HG02943 (cell line): ENCODE measurements around the gene C11orf21.

Source experiments
- ATAC-seq: cut with Tn5 transposase; IDR thresholded peaks from one replicate; pipeline ENCODE4 v1.9.1; 2021; ENCODE audit warnings: mild to moderate bottlenecking, low read depth, moderate library complexity; ENCODE audit not compliant: unreplicated experiment

Gene C11orf21

DNA sequence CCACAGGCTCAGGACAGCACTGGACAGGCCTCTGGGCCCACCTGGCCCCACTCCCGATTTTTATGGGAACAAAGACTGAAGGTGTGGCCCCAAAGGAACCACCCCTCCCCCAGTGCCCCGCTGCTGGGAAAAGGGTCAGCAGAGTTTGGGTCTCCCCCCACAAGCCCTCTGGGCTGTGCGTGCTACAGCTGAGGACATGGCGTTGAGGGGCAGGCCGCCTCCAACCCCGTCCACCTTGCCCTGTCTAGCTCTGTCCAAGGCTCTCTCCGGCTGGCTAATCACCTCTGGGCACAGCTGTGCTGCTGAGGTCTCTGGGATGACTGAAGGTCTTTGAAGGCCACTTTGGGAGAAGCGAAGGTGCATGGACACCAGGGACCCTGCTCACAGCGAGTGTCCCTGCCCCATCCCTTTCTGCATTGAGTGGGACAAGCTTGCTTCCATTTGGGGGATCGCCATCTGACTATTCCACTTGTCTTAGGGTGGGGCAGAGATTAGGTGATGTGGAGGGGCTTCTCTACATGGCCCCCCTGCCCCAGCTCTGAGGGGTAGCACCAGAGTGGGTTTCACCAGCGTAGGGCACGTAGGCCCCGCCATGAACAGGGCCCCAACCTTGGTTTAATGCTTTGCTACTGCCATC is 37.9 kb downstream of the C11orf21 start:
- ATAC-seq = no peak

DNA sequence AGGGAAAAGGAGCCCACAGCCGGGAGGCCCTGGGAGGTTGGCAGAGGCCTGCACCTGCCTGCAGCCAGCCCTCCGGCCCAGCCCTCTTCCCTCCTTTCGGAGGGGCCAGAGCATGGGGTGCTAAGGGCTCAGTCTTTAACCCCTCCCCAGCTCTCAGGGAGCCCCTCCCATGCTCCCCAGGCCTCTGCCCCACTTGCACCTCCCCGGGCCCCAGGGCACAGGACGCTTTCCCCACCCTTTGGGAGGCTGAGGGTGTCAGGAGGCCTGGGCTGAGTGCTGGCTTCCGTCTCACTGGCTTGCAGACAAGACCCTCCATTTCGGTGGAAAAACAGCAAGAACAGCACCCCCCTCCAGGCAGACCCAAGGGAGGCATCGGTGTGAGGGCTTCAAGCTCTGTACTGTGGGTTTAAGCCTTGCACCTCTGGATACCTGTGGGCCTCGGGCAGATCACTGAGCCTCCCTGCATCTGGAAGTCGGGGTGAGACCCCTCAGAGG is 38.6 kb downstream of the C11orf21 start:
- ATAC-seq = no peak

DNA sequence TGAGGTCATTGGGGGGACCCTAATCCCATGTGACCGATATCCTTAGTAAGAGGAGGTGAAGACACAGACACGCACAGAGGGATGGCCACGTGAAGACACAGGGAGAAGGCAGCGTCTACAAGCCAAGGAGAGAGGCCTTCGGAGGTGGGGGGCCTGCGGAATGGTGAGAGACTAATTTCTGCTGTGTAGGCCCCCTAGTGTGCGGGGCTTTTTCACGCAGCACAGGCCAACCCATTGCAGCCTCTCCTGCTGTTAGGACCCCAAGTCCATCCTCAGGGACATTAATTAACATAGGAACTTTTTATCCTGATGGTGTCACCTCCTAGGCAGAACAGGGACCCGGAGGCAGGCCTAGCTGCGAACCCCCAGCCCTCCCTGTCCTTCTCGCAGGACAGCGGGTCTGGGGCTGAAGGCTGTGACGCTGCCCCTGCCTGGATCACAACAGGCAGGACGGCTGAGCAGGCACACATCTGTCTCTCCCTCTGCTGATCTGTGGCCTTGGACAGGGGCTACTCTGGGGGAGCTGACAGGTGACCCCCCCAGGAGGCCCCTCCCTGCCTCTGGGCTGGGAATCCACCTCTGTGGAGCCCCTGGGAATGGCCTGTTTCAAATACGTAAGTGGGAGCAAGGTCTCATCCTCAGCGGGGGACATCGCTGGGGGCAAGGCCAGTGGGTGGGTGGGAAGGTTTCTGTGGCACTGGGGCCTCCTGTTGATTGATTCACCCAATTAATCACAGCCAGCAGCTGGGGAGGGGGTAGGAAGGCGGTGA is 39.2 kb downstream of the C11orf21 start:
- no peak for ATAC-seq

DNA sequence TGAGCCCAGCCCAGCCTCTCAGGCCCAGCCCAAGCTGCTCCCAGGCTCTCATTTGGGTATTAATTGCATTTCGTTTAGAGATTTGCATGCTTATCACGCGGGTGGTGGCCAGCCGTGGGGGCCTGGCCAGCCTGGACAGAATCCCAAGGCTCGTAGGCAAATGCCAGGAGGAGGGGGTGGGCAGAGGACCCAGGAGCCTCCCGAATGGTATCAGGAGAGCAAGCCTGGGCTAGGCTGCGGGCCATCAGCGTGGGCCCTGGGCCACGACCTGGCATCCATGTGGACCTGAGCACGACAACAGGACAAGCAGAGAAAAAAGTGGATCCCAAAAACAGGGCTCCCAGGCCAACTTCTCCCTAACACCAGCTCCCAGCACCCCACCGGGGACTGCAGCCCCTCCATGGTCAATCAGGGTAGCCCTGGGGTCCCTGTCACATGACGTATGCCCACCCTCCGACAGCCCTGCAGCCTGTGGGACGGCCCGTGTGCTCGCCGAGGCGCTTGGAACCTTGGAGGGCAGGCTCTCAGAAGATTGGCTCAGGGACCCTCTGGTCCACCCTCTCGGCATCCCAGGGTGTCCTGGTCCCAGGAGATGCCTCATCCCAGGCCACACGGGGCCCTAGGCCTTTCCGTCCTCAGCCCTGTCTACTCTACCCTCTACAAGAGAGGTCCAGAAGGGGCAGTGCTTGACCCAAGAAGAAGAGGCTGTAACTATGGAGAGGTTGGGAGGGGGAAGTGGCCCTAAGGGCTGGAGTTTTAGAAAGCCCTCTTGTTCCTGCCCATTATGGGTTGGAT is 40.1 kb downstream of the C11orf21 start:
- no peak for ATAC-seq

DNA sequence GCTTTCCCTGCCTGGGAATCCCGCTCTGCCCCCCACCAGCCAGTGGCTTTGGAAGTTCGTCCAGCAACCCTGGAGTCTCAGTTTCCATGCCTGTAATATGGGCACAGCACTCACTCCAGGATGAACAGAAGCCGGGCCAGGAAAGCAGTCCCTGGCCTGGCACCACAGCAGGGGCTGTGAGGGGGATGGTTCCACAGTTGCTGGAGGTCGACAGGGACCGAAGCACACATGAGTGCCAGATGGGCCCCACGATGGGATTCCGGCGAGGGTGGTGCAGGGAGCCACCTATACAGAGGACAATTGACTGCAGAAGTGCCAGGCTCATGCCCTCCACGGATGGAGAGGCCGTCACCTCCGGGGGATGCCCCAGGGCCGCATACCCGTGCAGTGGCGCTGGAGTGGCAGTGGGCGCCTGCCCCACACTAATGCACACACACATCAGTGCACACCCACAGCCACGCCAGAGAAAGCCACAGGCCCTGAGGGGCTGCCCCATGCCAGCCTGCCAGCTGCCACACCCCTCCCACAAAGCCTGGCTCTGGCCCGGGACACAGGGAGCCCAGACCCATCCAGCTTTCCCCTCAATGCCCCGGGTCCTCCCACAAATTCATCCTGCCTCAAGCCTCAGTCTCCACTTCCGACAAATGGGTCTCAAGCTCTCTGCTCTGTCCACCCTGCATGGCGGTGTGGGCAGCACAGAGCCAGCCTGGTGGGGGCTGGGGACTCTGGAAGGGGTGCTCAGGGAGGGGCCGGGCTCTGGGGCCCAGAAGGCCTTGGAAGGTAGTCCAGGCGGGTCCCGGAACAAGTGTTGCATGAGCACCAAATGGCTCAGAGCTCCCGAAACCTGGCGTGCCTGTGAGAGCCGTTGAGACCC is 41.0 kb downstream of the C11orf21 start:
- no peak for ATAC-seq

DNA sequence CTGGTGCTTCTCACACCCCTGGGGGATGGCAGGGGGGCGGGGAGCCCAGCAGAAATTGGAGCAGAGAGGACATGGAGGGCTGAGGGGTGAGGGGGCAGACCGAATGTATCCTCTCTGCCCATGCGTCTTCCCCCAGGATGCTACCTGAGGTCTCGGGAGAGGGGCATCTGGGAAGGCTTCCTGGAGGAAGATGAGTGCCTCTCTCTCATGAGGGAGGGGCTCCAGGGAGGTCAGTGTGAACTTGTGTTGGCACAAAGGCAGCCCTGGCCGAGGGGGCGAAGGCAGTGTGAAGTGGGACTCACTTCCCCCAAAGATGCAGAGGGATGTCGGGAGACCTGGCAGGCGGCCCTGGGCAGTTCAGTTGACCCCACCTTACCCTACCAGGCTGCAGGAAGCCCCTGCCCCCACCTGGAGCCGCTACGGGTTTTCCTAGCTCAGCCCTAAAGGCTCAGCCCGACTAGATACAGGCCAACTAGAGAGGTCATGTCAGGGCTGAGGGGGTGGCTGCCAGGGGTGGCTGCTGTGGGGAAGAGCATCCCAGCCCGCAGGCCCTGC is 41.7 kb downstream of the C11orf21 start:
- no peak for ATAC-seq

DNA sequence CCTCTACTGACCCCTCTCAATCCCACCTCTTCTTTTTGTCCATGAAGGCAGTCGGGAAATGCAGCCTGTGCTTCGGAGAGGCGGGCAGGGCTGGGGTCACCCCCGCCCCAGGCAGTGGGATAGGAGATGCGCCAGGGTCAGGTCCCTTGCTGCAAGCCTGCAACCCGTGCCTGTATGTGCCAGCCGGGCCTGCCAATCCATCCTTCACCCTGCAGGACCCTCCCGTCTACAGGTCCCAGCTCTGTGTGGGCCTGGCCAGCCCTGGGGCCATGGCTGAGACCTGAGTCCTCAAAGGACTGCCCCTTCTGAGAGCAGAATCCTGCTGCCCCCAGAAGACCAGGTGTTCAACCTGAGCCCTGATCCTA is 42.3 kb downstream of the C11orf21 start:
- ATAC-seq = no peak

DNA sequence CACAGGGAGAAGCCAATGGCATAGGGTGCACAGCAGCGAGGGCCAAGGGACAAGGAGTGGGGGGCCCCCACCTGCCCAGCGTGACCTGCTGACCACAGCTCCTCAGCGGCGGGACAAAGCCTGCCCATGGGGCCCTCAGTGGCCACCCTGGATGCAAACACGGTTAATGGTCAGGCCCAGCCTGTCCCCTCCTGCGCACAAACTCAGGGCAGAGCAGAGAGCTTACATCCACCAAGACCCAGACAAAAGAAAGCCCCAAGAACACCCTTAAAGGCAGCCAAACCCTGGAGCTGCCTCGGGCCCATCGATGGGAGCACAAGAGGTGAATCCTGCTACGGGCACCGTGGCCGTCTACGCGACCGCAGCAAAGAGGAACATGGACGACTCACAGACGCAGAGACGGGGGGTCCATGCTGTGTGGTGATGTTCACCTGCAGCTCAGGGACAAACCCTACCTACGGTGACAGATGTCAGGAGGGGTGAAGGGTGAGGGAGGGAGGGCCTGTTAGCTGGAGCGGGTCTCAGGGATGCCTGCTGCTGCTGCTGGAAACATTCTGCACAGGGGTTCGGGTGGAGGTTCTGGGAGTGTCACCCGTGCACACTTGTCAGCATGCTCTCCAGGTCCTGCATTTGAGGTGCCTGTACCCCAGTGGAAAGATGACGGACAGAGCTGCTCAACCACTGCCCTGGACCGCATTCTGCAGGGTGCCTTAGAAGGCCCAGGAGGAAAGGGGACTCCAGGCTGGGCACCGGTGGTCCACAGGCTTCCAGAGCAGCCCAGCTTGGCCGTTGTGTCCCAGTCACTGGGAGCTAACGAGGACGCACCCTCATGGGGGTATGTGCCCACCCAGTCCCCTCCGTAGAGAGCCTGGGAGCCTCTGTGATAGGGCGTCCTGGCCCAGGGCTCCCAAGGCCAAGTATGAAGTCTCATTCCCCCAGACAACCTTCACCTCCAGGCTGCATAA is 42.9 kb downstream of the C11orf21 start:
- ATAC-seq = no peak

DNA sequence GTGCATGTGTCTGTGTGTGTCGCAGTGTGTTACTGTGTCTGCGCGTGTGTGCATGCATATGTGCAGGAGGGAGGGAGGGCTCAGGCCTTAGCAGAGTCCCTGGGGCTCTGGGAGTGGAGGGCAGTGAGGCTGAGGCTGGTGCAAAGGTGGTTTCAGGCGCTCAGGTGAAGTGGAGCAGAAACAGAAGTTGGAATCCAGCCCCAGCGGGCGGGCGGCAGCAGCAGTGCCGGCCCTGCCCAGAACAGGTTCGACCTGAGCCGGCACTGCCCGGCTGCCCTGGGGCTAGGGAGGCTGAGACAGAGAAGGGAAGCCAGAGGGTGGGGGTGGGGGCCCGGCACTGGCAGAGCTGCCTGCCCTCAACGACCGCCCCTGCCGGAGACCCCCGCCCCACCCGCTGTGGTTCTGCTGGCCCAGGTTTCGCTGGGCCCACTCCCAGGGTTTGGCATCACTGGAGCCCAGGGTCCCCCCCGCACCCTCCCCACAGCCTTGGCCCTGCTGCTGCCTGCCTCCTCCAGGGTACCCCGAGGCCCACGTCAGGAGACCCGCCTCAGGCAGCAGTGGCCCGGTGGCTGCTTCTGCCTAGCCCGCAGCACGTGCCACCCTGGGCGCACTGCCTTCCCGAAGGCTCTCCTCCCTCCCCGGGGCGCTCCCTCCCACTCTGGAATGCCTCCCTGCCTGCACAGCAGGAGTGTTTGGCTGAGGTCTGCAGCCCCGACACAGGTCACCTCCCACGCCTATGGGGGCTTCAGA is 44.6 kb downstream of the C11orf21 start:
- no peak for ATAC-seq

DNA sequence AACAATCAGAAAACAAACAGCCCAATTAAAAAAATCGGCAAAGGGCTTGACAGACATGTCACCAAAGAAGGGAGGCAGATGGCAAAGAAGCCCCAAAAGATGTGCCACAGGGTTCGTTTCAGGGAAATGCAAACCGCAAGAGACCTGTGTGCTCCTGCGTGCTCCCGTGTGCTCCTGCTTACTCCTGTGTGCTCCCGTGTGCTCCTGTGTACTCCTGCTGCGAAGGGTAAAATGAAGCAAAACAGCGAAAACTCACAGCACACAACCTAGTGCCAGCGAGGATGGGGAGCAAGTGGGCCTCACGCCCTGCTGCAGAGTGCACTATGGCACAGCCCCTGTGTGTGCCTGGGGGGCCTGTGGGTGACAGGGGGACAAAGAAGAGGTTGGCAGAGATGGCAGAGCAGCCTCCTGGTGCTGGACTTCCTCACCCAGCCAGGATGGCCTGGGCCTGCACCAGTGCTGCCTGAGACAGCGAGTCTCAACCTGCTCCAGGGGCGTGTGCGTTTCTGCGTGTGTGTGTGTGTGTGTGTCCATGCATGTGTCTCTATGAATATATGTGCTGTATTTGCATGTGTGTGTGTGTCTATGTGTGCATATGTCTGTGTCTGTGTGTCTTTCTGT is 45.3 kb downstream of the C11orf21 start:
- no peak for ATAC-seq

DNA sequence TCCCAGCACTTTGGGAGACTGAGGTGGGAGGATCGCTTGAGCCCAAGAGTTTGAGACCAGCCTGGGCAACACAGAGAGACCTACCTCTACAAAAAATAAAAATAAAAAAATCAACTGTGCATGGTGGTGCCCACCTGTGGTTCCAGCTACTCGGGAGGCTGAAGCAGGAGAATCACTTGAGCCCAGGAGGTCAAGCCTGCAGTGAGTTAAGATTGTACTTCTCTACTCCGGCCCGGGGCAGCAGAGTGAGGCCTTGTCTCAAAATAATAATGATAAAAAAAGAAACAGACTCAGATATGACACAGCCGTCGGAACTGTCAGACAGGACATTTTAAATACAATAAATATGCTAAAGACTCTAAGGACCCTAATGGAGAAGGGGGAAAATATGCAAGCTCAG is 49.7 kb downstream of the C11orf21 start:
- no peak for ATAC-seq

DNA sequence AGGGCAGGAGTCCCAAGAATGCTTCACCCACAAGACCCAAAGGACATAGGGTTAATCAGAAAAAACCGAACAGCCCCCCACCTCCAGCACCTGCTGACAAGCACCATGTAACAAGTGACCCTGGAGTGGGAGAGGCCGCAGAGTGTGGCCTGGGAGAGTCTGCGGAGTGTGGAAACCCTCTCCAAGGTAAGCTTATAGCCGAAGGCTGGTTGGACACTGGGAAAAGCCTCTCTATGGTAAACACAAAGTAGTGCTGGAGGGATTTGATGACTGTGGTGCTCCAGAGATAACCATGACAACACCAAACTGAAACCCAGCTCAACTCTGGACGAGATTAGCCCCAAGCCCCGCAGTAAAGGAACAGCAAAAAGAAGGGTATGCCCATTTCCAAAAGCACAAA is 50.6 kb downstream of the C11orf21 start:
- no peak for ATAC-seq

DNA sequence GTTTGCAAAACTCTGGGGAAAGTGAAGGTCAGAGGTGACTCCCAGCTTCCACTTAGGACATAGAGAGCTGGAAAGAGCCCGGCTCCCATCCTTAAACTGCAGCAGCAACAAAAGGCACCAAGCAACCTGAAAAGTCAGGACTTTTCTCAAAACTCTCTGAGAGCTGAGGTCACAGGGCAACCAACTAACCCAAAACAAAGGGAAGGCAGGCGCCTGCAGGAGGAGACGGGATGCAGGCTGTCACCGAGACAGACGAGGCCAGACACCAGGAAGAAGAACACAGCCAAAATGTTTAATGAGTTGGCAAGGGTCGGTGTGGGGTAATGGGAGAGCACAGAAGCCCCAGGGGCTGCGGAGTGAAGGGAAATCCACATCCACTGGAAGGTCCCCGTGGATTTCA is 51.2 kb downstream of the C11orf21 start:
- no peak for ATAC-seq

DNA sequence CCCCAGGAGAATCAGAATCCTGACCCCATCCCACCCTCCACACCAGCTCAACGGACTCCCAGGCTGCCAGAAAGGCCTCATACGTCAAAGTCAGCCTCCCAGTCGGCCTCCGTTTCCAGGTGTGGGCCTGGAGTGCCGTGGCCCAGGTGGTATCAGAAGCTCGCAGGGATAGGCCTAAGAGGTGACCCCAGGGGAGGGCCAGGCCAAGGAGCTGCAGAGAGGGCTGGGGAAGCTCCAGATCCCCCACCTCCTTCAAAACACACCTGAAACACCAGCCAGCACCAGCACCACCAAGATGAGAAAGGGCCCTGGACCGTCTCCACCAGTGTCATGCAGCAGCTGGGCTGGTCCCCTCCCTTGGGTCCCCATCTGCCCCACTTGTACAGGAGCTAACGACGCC is 51.7 kb downstream of the C11orf21 start:
- ATAC-seq = no peak

DNA sequence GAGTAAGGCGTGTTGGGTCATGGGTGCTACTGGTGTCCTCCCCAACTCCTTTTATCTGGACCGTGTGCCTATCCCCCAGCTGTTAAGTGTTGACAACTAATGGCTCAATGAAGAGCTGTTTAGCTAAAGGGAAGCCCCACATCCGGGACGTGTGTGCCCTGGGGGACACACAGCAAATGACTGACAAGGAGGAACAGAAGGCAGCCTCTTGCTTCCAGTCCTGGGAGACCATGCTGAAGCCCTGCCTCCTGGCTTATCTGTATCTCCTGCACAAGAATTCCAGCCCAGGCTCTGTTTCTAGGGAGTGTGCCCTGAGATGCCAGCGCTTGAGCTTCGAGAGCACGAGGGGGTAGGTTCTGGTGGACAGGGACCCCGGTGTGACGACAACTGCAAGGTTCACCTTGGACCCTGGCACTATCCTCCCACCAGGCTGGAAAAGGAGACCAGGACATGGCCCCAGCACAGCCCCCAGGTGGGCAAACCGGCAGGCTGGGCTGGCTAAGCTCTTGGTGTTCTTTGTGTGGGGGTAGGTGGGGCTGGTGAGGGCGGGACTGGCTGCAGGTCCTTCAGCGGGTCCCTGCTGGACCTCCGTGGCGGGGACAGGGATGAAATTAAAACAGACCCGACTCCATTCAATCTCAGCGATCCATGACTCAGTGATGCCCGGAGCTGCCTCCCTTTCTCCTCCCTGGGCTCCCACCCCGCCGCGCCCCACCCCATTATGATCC is 52.4 kb downstream of the C11orf21 start:
- no peak for ATAC-seq

DNA sequence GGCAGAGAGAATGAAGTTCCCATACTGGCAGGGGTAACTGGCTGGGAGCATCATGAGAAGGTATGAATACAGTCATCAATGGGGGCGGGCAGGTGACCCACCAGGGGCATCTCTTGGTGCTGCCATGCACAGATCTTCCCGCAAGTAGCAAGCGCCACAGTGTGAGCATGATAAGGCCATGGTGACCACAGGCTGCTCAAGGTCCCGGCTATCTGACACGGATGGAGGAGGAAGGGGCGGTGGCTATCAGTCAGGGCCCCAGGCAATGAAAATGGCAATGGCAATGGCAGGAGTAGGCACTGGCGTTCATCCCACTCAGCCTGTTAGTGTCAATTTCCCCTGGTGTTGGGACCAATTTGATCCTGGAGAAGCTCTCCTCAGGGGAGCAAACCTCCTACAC is 53.0 kb downstream of the C11orf21 start:
- ATAC-seq = no peak

DNA sequence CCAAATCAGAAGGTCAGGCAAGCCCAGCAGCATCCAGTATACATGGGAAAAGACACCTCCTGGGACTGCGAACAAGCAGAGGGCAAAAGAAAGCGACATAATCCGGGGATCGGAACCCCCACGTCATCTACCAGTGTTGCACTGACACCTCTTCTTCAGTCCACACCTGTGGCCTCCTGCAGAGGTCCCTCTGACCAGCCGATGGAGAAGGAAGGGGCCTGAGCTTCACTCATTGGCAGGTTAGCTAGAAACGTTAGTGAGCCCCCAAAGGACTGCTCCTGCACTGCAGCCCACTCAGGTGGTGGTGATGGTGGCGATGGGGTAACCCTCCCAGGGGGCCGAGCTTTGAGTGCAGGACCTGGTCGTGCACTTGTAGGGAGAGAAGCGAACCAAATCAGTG is 53.5 kb downstream of the C11orf21 start:
- no peak for ATAC-seq
